HepG2 (cell line): ENCODE measurements around the gene TAF9B. TPM values are rescaled to one million over a fixed set of nuclear protein-coding genes. Genes with fewer than 3 reads are reported as not detected.

Experiments used
- CBFB ChIP-seq: sonication (generic); formaldehyde crosslinking; IDR thresholded peaks from 2 replicates; pipeline ENCODE4 v1.4.0; 2020; ENCODE audit warnings: missing genetic modification reagents
- CHD4 ChIP-seq: fragments of 200-600 bp; sonication (generic); IDR thresholded peaks from 2 replicates; pipeline ENCODE4 v1.7.0; 2017; ENCODE audit warnings: mild to moderate bottlenecking, low read length, borderline replicate concordance
- HMGA1 ChIP-seq: sonication (generic); formaldehyde crosslinking; conservative IDR thresholded peaks from 2 replicates; pipeline ENCODE4 v1.4.0; 2020; ENCODE audit warnings: missing genetic modification reagents
- MYNN ChIP-seq: sonication (generic); formaldehyde crosslinking; IDR thresholded peaks from 2 replicates; pipeline ENCODE4 v1.4.0; 2020; ENCODE audit warnings: mild to moderate bottlenecking, low read depth, missing genetic modification reagents
- NPAS2 ChIP-seq: sonication (generic); formaldehyde crosslinking; IDR thresholded peaks from 2 replicates; pipeline ENCODE4 v1.8.0; 2022; ENCODE audit warnings: mild to moderate bottlenecking, missing genetic modification reagents, borderline replicate concordance
- NR2F1 ChIP-seq, 2 experiments: fragments of 450-650 bp in 1 of 2; formaldehyde crosslinking in 1 of 2; IDR thresholded peaks; 2 replicates each; pipeline versions ENCODE4 v1.5.0 to v1.6.1; 2016 to 2020; ENCODE audit warnings: mild to moderate bottlenecking in 1 of 2, missing compliant biosample characterization in 1 of 2, missing genetic modification reagents in 1 of 2, moderate library complexity in 1 of 2
- SOX5 ChIP-seq: IDR thresholded peaks from 2 replicates; pipeline ENCODE4 v1.6.1; 2016; ENCODE audit warnings: borderline replicate concordance
- ZC3H13 ChIP-seq: sonication (generic); formaldehyde crosslinking; IDR thresholded peaks from 2 replicates; pipeline ENCODE4 v1.8.1; 2023; ENCODE audit warnings: mild to moderate bottlenecking, missing genetic modification reagents, moderate library complexity
- ZNF253 ChIP-seq: sonication (generic); formaldehyde crosslinking; IDR thresholded peaks from 2 replicates; pipeline ENCODE4 v1.8.0; 2022; ENCODE audit warnings: mild to moderate bottlenecking, missing genetic modification reagents, borderline replicate concordance
- ZNF292 ChIP-seq: sonication (generic); formaldehyde crosslinking; IDR thresholded peaks from 2 replicates; pipeline ENCODE4 v1.8.1; 2022; ENCODE audit warnings: mild to moderate bottlenecking, low read depth, missing genetic modification reagents, borderline replicate concordance
- ZNF382 ChIP-seq: sonication (generic); formaldehyde crosslinking; IDR thresholded peaks from 2 replicates; pipeline ENCODE4 v1.5.0; 2020; ENCODE audit warnings: missing genetic modification reagents, mild to moderate bottlenecking, borderline replicate concordance
- polyA plus RNA-seq, 8 experiments: library from polyadenylated mRNA; depleted of rRNA in 3 of 8; stranded (reverse) in 7 of 8; unstranded in 1 of 8; fragments of >200 nt; fragmentation: Illumina TruSeq in 4 of 8; extraction: Trizol in 4 of 8; gene quantifications; 2 replicates each; pipeline versions ENCODE4 v1.2.1 to v1.2.3, GENCODE V29; 2011 to 2016; ENCODE audit warnings: low read depth in 4 of 8, missing spikeins in 1 of 8, mixed read lengths in 1 of 8; ENCODE audit not compliant: insufficient read depth in 1 of 8
- total RNA-seq, 5 experiments: library from RNA; depleted of rRNA; stranded (reverse); fragments of >200 nt; fragmentation: Illumina TruSeq; extraction: Trizol; gene quantifications; 2 replicates each; pipeline ENCODE4 v1.2.3, GENCODE V29; 2016; ENCODE audit warnings: low read depth in 1 of 5
- TF ChIP-seq, protein P1 (sequence below): sonication (generic); formaldehyde crosslinking; IDR thresholded peaks from 2 replicates; pipeline ENCODE4 v1.4.0; 2020; ENCODE audit warnings: missing genetic modification reagents, borderline replicate concordance
- TF ChIP-seq, protein P2 (sequence below): sonication (generic); formaldehyde crosslinking; IDR thresholded peaks from 2 replicates; pipeline ENCODE4 v1.4.0; 2020; ENCODE audit warnings: missing genetic modification reagents
- TF ChIP-seq, protein P3 (sequence below): IDR thresholded peaks from 2 replicates; pipeline ENCODE4 v1.6.1; 2012; ENCODE audit warnings: inconsistent platforms
- TF ChIP-seq, protein P4 (sequence below): IDR thresholded peaks from 2 replicates; pipeline ENCODE4 v1.6.1; 2016; ENCODE audit warnings: low read depth, borderline replicate concordance
- TF ChIP-seq, protein P5 (sequence below): IDR thresholded peaks from 2 replicates; pipeline ENCODE4 v1.6.1; 2016; ENCODE audit warnings: missing genetic modification reagents, missing compliant biosample characterization
- TF ChIP-seq, protein P6 (sequence below), 2 experiments: sonication (generic) in 1 of 2; formaldehyde crosslinking in 1 of 2; IDR thresholded peaks; 2 replicates each; pipeline versions ENCODE4 v1.4.0 to v1.6.1; 2016 to 2020; ENCODE audit warnings: borderline replicate concordance in 1 of 2, low read depth in 1 of 2, mild to moderate bottlenecking in 1 of 2, missing genetic modification reagents in 1 of 2

TAF9B gene
- total and polyA plus RNA-seq, 2 of the 13 experiments (the other 11 are each of a cell fraction or from before 2014, with no cell fraction given), result 10.8 to 15.2 TPM

DNA sequence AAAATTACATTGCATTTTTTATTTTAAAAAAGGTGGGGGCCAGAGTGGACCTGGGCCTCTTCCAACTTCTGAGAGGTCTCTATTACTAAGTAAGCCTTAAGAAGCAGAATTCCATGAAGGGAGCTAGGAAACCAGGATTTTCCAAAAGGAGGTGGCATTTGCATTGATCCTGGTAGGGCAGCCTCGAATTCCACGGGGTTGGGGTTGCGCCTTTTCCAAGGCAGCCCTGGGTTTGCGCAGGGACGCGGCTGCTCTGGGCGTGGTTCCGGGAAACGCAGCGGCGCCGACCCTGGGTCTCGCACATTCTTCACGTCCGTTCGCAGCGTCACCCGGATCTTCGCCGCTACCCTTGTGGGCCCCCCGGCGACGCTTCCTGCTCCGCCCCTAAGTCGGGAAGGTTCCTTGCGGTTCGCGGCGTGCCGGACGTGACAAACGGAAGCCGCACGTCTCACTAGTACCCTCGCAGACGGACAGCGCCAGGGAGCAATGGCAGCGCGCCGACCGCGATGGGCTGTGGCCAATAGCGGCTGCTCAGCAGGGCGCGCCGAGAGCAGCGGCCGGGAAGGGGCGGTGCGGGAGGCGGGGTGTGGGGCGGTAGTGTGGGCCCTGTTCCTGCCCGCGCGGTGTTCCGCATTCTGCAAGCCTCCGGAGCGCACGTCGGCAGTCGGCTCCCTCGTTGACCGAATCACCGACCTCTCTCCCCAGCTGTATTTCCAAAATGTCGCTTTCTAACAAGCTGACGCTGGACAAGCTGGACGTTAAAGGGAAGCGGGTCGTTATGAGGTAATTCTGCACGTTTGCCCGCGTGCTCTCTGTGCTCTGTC, 35.6 kb downstream of the TAF9B start, which contains the start of gene PGK1 (continued):
- TF ChIP-seq, protein P1, sequence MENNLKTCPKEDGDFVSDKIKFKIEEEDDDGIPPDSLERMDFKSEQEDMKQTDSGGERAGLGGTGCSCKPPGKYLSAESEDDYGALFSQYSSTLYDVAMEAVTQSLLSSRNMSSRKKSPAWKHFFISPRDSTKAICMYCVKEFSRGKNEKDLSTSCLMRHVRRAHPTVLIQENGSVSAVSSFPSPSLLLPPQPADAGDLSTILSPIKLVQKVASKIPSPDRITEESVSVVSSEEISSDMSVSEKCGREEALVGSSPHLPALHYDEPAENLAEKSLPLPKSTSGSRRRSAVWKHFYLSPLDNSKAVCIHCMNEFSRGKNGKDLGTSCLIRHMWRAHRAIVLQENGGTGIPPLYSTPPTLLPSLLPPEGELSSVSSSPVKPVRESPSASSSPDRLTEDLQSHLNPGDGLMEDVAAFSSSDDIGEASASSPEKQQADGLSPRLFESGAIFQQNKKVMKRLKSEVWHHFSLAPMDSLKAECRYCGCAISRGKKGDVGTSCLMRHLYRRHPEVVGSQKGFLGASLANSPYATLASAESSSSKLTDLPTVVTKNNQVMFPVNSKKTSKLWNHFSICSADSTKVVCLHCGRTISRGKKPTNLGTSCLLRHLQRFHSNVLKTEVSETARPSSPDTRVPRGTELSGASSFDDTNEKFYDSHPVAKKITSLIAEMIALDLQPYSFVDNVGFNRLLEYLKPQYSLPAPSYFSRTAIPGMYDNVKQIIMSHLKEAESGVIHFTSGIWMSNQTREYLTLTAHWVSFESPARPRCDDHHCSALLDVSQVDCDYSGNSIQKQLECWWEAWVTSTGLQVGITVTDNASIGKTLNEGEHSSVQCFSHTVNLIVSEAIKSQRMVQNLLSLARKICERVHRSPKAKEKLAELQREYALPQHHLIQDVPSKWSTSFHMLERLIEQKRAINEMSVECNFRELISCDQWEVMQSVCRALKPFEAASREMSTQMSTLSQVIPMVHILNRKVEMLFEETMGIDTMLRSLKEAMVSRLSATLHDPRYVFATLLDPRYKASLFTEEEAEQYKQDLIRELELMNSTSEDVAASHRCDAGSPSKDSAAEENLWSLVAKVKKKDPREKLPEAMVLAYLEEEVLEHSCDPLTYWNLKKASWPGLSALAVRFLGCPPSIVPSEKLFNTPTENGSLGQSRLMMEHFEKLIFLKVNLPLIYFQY, result no peak
- TF ChIP-seq, protein P2, sequence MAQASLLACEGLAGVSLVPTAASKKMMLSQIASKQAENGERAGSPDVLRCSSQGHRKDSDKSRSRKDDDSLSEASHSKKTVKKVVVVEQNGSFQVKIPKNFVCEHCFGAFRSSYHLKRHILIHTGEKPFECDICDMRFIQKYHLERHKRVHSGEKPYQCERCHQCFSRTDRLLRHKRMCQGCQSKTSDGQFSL, result no peak
- TF ChIP-seq ZNF253 (CRISPR knock-in tag) (no peak), NPAS2 (CRISPR knock-in tag) (no peak), MYNN (CRISPR knock-in tag) (no peak), ZNF292 (CRISPR knock-in tag) (peak; percentile 59; the same call in 1 of the 2 replicates), CHD4 (no peak), ZC3H13 (peak; percentile 64; the same call in 1 of the 2 replicates), SOX5 (CRISPR knock-in tag) (peak; percentile 56; the same call in 1 of the 2 replicates), CBFB (CRISPR knock-in tag) (peak; percentile 86), HMGA1 (CRISPR knock-in tag) (no peak), NR2F1 (CRISPR knock-in tag; IDR thresholded peaks at IDR 0.05) (no peak), ZNF382 (no peak)
- TF ChIP-seq, protein P3, sequence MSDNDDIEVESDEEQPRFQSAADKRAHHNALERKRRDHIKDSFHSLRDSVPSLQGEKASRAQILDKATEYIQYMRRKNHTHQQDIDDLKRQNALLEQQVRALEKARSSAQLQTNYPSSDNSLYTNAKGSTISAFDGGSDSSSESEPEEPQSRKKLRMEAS, result peak; percentile 93
- TF ChIP-seq, protein P4, sequence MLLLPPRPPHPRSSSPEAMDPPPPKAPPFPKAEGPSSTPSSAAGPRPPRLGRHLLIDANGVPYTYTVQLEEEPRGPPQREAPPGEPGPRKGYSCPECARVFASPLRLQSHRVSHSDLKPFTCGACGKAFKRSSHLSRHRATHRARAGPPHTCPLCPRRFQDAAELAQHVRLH (CRISPR knock-in tag), result peak; percentile 40; the same call in 1 of the 2 replicates
- TF ChIP-seq, protein P5, sequence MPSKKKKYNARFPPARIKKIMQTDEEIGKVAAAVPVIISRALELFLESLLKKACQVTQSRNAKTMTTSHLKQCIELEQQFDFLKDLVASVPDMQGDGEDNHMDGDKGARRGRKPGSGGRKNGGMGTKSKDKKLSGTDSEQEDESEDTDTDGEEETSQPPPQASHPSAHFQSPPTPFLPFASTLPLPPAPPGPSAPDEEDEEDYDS, result peak; percentile 95
- TF ChIP-seq, protein P6, sequence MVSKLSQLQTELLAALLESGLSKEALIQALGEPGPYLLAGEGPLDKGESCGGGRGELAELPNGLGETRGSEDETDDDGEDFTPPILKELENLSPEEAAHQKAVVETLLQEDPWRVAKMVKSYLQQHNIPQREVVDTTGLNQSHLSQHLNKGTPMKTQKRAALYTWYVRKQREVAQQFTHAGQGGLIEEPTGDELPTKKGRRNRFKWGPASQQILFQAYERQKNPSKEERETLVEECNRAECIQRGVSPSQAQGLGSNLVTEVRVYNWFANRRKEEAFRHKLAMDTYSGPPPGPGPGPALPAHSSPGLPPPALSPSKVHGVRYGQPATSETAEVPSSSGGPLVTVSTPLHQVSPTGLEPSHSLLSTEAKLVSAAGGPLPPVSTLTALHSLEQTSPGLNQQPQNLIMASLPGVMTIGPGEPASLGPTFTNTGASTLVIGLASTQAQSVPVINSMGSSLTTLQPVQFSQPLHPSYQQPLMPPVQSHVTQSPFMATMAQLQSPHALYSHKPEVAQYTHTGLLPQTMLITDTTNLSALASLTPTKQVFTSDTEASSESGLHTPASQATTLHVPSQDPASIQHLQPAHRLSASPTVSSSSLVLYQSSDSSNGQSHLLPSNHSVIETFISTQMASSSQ (IDR thresholded peaks at IDR 0.05; ENCODE audit: low read depth), result peak; percentile 26; the same call in 1 of the 2 replicates
- TF ChIP-seq, protein P6 (CRISPR knock-in tag; IDR thresholded peaks at IDR 0.05; ENCODE audit: borderline replicate concordance), result peak; percentile 79
